GM12874 (cell line): ENCODE measurements around the gene AGBL4.

Experiments used
- TF ChIP-seq, protein P1 (sequence below): IDR thresholded peaks from 2 replicates; pipeline ENCODE4 v1.5.1; 2011; ENCODE audit warnings: low read depth, mild to moderate bottlenecking, control low read depth, low read length, moderate library complexity; ENCODE audit not compliant: insufficient read depth

Gene AGBL4

DNA sequence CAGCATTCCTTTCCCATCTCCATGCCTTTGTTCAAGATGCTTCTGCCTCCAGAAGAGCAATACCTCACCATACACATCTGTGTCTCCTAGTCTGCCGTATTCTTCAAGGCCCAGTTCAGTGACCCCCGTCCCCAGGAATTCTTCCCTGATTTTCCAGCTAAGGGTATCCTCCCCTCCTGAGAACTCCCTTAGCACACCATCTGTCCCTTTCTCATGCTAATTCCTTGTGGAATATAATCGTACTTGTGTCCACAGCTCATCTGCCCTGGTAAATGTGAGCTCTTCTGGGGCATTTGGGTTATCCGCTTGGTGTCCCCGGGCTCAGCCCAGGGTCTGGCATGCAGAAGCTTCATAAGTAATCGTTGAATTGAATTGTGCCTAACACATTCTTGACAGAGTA lies 1288.0 kb downstream of the AGBL4 start:
- TF ChIP-seq, protein P1, sequence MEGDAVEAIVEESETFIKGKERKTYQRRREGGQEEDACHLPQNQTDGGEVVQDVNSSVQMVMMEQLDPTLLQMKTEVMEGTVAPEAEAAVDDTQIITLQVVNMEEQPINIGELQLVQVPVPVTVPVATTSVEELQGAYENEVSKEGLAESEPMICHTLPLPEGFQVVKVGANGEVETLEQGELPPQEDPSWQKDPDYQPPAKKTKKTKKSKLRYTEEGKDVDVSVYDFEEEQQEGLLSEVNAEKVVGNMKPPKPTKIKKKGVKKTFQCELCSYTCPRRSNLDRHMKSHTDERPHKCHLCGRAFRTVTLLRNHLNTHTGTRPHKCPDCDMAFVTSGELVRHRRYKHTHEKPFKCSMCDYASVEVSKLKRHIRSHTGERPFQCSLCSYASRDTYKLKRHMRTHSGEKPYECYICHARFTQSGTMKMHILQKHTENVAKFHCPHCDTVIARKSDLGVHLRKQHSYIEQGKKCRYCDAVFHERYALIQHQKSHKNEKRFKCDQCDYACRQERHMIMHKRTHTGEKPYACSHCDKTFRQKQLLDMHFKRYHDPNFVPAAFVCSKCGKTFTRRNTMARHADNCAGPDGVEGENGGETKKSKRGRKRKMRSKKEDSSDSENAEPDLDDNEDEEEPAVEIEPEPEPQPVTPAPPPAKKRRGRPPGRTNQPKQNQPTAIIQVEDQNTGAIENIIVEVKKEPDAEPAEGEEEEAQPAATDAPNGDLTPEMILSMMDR = no peak

DNA sequence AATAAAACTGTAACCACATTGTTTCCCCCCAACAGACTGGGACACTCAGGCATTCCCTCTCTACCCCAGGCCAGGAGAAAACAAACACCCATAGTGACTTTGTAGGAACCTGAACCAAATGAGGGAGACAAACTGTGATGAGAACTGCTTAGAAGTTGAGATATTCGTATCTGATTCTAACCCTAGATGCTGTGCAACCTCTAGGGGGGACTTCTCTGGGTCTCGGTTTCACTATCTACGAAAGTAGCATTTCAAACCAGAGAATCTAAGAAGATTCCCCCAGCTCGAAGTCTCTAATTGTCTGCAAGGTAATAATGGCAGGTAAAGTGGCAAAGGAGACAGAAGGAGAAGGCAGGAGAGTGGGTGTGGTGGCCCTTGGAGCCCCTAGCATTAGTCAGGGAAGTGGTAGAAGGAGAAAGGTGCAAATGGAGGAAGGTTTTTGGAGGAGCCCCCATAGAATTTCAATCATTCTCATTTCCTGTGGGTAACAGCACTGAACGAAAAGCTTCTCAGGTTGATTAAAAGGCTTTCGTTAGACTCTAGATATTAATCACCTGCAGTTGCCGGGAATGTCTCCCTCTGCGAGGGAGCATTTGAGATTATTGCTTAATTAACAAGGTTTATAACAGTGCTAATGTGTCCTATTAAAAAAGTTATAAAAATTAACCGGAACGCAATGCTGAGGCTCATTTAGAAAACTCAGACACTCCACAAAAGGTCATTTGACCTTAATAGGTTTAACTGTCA lies 1293.4 kb downstream of the AGBL4 start:
- TF ChIP-seq, protein P1 = no peak

DNA sequence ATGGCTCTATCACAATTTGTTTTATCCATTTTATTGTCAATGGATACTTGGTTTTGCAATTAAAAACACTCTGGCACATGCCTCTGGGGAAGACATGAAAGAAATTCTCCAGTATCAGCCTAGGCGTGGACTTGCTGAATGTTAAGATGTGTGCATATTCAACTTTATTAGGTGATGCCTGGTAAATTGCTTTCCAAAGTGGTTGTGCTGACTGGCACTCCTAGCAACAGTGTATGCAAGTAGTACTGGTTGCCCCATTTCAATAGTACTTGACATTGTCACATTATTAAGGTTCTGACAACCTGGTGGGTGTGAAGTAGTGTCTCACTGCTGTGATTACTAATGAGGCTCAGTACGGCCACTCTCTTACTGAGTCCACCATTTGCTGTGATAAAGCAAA lies 1295.2 kb downstream of the AGBL4 start:
- TF ChIP-seq, protein P1 = no peak

DNA sequence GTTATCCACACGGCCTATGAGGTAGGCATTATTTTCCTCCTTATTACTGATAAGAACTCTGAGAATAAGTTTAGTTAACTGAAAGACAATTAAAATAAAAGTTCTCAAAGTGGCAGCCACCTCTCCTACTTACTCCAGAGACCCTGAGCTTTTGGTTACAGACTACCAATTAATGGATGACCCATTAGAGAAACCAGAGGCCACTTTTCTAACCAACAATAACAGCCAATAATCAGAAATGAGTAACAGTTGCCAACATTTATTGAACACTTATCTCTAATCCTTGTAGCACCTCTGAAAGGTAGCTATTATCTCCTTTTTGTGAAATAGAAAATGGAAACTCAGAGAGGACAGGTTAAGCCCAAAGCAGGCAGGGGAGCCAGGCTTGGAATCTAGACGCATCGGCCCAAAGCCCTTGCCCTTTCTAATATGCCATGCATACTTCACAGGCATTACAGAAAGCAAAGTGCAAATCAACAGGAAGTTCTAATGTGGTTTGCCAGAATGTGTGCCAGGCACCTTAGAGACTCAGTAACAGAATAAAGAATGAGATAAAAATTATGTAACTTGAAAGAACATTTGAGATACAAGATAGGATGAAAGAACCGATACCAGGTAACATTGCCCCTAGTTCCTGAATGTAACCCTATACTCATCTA lies 1297.1 kb downstream of the AGBL4 start:
- TF ChIP-seq, protein P1 = no peak

DNA sequence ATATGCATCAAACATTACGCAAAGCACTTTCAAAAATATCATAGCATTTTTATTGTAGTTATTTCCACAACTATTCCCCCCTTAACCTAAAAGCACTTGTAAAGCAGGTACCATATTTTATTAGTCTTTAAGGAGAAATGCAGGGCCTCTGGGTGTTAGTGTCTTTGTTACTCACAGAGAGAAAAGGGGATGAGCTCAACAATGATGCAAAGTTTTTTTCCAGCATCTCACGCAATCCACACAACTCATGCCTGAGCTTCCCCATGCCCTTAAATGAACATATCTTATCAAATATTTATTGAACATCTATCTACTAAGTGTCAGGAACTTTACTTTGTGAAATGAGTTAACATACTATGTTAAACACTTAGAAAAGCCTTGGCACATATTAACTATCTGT lies 1297.6 kb downstream of the AGBL4 start:
- TF ChIP-seq, protein P1 = no peak

DNA sequence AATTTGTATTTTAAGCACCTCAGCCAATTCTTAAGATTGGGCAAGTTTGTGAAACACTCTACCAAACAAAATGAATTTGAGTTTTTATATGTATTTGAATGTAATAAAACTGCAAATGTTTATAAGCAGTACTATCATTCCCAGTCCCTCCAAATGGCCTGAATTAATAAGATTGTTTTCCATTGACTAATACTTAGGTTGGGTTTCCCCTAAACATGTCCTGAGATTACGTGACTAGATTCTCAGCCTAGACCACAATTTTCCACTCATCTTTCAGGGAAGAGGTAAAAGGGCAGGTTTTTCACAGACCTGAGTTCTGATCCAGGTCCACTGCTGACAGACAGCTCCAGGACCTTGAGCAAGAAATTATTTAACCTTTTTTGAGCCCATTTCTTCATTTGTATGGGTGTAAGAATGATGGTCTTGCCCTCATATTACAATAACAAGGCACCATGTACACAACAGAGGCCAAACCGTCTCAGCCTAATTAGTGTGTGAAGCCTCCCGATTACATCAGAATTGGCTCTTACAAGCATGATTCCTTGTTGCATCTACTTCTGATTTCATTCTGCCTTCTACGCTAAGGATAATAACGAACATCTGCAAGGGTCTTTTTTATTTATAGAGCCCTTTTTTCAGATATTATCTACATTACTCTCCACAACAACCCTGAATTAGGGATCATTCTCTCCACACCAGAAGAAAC lies 1298.3 kb downstream of the AGBL4 start:
- TF ChIP-seq, protein P1 = no peak

DNA sequence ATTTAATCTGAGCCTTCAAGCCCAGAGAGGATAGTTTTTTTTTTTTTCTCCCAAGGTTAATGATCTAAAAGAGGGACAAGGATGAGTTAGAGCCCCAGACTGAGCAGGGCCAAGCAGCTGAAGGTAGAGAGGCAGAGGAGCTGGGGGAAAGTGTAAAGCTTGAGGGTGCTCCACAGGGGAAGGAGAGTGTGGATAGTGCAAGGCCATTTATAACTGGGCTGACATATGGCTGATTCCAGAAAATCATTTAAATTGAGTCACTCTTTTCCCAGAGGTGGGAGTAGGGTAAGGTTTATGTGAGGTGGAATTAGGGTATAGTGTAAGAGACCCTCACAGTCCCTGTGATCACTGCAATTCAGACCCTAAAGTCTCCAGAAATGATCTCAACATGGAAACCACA lies 1302.8 kb downstream of the AGBL4 start:
- TF ChIP-seq, protein P1 = no peak
